COLO829 (cell line): ENCODE data around the gene HIF1AN.

ENCODE experiments used
- DNase-seq: peaks from one replicate; pipeline ENCODE4 v3.0.0; 2012; ENCODE audit warnings: low spot score

HIF1AN gene

GRCh38 chr10:100535715-100536353 is at the start of gene HIF1AN:
Gene HIF1AN, plus strand, starts transcription at chr10:100535943. Its CDS starts 16 bp downstream, at chr10:100535959.
- peak; percentile 92 for DNase-seq

DNA sequence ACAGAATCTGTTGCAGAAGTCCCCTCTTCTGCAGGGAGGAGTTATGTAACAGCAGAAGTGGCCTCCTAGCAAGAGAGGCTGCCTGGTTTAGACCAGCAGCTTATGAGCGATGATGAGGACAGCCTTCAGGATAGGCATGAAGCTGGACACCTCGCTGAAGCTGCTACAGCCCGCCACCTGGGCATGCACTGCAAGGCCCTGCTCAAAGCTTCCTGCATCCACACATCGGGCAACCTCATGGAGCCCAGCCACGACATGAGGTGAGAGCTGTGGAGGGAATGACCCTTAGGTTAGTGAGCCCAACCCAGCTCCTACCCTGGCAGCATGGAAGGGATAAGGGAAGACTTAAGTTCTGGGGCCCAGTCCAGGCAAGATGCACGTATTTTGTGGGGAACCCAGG is 48.2 kb upstream of the HIF1AN start:
- DNase-seq = no peak

DNA sequence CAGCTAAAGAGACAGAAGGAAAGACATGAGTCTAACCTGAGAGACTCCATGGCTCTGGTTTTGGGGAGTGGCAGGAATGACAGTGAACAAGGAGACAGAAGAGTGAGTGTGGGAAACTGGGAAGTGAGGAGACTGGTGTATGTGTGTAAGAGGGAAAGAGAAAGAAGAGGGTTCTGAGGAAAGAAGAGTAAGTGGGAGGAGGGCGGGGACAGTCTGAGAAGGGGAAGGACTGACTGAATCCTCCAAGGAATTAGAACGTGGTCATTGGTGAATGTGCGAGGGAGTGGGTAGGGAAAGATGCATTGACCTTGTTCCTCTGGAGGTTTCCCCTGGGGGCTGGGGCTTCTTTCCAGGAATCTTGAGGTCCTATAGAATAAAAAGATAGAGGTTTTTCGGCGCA is 46.3 kb upstream of the HIF1AN start:
- no peak for DNase-seq

- DNase-seq = no peak
These were observed 45.2 kb upstream of the HIF1AN start for GRCh38 chr10:100490531-100490930.

- DNase-seq = no peak
These were observed 39.2 kb upstream of the HIF1AN start for GRCh38 chr10:100496567-100496966.

DNA sequence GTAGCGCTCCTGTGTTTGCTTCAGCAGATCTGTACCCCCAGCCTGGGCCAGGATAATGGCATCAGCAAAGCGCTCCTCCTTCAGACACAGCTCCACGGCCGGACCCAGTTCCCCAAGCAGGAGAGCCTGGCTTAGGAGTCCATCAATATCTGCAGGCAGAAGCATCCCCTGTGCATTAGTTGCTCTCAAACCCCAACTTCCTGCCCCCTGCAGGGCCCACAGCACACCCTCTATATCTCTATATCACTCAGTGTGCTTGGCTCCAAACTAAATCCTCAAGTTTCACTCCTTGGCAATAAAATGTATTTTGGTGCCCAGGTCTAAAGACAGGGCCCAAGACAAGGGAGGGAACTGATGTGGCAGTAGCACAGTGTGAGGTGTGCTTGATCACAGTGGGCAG is 37.7 kb upstream of the HIF1AN start:
- no peak for DNase-seq

- DNase-seq = no peak
These were observed 34.3 kb upstream of the HIF1AN start for GRCh38 chr10:100501423-100501822.

GRCh38 chr10:100502926-100503494 is 32.7 kb upstream of the HIF1AN start:
- no peak for DNase-seq

- no peak for DNase-seq
These were observed 31.6 kb upstream of the HIF1AN start for GRCh38 chr10:100504096-100504495.

DNA sequence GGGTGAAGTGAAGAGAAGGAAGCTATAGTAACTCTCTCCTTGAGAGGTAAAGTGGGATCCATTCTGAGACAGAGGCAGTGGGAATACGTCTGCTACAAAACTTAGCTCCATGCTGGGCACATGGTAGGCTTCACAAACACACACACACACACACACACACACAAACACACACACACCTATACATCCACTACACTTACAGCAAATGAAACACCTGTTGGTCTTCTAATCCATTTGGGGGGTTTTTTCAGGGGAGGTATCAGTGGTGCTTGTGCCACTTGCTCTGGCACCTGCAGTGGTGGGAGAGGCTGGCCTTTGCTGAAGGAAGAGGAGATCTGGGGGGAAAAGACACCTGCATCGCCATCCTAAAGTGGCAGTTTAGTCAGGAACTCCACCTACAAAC is 30.6 kb upstream of the HIF1AN start:
- no peak for DNase-seq

DNA sequence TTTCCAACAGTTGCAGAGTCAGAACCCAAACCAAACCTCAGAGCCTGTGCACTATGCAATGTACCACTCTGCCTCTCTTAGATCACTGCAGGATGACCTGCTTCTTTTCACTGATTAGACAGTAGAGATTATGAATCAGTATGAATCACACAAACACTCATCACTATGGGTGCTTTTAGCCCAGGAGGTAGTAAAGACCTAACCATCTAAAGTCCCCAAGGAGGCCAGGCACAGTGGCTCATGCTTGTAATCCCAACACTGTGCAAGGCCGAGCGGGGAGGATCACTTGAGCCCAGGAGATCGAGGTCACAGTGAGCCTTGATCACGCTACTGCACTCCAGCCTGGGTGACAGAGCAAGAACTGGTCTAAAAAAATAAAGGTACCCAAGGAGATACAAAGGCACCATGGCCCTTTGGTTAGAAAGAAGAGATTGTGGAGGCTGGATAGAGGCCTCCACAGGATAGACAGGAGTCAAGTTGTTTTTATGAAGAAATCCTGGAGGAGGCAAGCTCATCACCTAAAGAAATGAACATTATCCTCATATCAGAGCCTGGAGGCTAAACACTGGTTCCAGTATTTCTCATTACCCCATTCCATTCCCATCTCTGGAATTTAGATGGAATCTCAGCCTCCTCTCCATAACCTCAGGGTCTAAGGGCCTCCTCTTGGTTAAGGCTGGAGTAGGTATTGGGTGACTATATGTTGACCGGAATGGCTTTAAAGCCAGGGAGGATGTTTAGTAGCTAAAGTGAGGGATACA is 29.0 kb upstream of the HIF1AN start:
- DNase-seq = no peak

- DNase-seq = no peak
These were observed 28.4 kb upstream of the HIF1AN start for GRCh38 chr10:100507357-100507732.

DNA sequence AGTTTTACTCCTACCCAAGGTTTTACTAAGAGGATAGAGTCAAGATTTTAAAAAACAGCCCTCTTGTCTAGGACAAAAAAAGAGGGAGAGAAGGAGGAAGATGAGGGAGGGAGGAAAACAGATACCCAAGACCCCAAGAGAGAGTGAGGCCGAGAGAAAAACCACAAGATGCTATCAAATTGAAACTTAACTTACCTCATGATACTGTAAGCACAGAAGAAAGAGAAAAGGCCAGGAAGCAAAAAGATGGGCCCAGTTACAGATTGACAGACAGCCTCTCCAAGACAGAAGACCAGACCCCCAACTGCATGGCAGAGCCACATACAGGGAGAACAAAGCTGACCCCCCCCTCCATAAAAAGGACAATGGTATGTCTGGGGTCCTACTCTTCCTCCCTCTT is 27.5 kb upstream of the HIF1AN start:
- DNase-seq = no peak

DNA sequence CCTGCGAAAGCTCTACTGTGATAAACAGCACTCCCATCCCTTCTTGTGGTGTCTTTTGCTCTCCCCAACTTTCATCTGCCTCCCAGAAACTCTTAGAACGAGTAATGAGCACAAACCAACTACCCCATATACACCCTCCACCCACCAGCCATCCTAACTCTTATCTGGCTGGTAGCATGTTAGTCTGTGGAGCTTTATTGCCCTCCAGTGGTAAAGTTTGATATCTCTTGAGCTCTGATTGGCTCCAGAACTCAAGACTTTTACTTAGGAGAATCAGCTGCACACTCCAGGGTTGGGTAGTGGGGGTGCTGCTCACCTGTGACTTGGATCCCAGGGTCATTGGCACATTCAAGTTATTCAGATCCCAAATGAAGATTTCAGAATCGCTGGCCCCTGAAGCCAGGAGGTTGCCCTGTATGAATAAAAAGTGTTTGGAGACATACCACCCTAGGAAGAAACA is 27.0 kb upstream of the HIF1AN start:
- DNase-seq = peak; percentile 43

- no peak for DNase-seq
These were observed 26.4 kb upstream of the HIF1AN start for GRCh38 chr10:100509241-100509840.

GRCh38 chr10:100510533-100511308 is 25.0 kb upstream of the HIF1AN start:
- no peak for DNase-seq

GRCh38 chr10:100515612-100516011 is 20.1 kb upstream of the HIF1AN start:
- DNase-seq = no peak

DNA sequence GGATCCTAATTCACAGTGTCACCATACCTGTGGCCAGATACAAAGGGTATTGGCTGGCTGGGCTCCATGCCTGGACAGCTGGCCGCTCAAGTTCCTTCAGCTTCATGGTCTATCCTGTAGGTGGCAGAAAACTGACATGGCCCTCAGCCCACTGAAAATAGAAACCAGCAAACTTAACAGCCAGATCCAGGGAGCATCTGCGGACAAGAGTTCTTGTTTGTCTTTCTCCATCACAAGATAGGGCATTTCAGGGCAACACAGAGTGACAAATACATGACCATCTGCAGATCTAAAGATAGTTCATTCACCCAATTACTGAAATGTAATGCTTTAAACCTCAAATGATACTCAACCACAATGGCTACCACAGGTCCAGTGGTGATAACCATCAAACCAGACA is 18.9 kb upstream of the HIF1AN start:
- DNase-seq = no peak

DNA sequence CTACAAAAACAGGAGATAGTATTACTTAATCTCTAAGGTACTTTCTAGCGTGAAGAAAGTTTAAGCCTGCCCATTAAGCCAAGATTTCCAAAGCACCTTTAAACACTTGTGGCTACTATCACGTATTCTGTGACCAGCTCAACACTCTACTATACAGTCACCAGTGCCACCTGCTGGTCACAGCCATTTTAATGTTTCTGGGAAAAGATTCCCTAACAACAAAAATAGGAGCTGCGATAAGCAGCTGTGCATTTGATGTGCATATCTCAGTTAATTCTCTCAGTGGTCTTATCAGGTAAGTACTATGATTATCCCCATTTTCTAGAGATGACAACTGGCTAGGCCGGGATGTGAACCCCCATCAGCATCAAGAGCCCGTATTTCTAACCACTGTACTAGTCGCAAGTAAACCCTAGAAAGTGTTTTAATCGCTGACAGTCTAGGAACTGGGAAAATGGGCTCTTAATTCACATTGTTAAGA is 16.9 kb upstream of the HIF1AN start:
- DNase-seq = peak; percentile 31

DNA sequence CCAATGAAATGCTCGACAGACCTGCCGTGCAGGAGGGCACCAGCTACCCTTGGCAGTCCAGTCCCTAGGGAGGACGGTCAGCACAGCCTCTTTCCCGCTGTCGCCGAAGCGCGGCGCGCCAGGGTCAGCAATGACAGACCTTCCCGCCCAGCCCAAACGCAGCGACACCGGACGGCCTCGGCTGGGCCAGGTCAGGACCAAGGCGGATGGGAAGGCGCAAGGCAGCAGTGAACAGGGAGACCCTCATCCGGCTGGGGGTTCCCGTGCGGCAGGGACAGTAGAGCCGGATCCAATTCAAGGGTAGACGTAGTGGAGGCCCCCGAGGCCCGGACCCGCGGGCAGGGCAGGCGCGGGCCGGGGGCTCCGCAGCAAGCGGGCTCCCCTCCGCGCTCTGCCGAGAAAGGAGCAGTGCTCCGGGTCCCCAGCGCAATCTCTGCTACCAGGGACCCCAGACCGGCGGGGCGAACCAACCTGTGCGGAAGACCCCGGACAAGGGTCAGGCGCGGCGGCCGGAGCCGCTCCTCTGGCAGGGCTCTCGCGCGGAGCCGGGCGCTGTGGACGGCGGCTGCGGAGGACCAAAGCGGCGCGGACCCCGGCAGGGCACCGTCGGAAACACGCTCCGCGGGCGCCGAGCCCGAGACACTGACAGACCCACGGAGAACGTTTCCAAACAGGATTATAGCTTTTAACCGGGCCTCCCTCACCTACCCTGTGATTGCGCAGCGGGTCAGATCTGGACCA is 16.3 kb upstream of the HIF1AN start, which contains the start of gene SEC31B:
Gene SEC31B, minus strand, starts transcription at position 551 of the 741 bp plus-strand sequence. CDS start 2,909 bp downstream, outside the sequence.
- DNase-seq = no peak

DNA sequence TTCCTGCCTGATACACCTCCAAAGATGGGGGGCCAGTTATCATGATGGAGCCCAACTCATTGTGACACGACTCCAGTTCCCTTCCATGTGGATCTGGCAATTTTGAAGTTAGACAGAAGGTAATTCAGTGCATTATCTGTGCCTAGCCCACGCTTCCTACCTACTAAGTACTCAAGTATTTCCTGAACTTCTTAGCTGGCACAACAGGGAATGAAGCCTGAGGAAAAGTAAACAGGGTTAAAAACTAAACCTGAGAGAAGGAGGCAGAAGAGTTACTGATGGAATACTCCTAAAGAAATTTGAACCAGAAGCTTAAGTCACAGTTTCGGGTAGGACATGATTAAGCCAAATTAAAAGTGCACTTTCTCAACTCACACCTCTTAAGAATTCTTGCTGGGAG is 14.9 kb upstream of the HIF1AN start:
- no peak for DNase-seq
